Fibroblast of gingiva (primary cell): ENCODE data around the gene GASK1A.

Source experiments
- DNase-seq: peaks from one replicate; pipeline ENCODE4 v3.0.0-alpha.2; 2011; ENCODE audit warnings: low read depth

GASK1A gene

DNA sequence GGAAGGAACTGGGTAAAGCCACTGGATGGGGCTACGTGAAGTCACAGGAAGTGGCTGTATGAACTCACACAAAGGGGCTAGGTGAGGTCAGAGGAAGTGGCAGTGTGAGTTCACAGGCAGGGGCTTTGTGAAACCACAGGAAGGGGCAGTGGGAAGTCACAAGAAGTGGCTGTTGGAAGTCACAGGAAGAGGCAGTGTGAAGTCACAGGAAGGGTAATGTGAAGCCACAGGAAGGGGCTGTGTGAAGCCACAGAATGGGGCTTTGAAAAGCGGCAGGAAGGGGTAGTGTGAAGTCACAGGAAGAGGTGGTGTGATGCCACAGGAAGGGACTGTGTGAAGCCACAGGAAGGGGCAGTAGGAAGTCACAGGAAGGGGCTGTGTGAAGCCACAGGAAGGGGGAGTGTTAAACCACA lies 34.6 kb downstream of the GASK1A start:
- DNase-seq = no peak

DNA sequence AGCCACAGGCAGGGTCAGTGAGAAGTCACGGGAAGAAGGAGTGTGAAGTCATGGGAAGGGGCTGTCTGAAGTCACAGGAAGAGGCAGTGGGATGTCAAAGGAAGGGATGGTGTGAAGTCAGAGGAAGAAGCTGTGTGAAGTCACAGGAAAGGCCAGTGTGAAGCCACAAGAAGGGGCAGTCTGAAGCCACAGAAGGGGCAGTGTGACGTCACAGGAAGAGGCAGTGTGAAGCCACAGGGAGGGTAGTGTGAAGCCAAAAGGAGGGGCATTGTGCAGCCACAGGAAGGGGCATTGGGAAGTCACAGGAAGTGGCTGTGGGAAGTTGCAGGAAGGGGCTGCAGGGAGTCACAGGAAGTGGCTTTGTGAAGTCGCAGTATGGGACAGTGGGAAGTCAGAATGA lies 35.1 kb downstream of the GASK1A start:
- DNase-seq = no peak

DNA sequence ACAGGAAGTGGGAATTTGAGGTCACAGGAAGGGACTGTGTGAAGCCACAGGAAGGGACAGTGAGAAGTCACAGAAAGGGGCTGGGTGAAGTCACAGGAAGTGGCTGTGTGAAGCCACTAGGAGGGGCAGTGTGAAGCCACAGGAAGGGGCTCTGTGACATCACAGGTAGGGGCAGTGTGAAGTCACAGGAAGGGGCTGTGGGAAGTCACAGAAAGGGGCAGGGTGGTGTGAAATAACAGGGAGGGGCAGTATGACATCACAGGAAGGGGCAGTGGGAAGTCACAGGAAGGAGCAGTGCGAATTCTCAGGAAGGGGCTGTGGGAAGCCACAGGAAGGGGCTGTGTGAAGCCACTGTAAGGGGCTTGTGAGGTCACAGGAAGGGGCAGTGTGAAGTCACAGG lies 35.8 kb downstream of the GASK1A start:
- no peak for DNase-seq

DNA sequence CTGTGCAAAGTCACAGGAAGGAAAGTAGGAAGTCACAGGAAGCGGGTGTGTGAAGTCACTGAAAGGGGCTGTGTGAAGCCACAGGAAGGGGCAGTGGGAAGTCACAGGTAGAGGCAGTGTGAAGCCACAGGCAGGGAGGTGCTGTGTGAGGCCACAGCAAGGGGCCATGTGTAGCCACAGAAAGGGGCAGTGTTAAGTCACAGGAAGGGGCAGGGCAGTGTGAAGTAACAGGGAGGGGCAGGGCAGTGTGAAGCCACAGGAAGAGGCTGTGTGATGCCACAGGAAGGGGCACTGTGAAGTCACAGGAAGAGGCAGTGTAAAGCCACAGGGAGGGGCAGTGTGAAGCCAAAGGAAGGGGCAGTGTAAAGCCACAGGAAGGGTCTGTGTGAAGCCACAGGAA lies 36.5 kb downstream of the GASK1A start:
- no peak for DNase-seq

DNA sequence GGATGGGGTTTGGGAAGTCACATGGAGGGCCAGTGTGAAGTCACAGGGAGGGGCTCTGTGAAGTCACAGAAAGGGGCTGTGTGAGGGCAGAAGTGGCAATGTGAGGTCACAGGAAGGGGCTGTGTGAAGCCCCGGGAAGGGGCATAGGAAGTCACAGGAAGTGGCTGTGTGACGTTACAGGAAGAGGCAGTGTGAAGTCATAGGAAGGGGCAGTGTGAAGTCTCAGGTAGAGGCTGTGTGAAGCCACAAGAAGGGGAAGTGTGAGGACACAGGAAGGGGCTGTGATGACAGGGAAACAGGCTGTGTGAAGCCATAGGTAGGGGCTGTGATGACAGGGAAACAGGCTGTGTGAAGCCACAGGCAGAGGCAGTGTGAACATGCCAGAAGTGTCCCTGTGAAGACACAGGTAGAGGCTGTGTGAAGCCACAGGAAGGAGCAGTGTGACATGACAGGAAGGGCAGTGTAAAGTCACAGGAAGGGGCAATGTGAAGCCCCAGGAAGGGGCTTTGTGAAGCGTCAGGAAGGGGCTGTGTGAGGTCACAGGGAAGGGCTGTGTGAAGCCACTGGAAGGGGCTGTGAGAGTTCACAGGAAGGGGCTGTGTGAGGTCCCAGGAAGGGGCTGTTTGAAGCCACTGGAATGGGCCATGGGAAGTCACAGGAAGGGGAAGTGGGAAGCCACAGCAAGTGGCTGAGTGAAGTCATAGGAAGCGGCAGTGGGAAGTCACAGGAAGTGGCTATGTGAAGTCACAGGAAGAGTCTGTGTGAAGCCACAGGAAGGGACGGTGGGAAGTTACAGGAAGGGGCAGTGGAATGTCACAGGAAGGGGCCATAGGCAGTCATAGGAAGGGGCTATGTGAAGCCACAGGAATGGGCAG lies 37.1 kb downstream of the GASK1A start:
- no peak for DNase-seq

DNA sequence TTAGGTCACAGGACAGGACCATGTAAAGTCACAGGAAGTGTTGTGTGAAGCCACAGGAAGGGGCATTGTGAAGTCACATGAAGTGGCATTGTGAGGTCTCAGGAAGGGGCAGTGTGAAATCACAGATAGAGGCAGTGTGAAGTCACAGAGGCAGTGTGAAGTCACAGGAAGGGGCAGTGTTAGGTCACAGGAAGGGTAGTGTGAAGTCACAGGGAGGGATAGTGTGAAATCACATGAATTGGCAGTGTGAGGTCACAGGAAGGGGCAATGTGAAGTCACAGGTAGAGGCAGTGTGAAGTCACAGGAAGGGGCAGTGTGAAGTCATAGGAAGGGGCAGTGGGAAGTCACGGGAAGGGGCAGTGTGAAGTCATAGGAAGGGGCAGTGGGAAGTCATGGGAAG lies 37.9 kb downstream of the GASK1A start:
- no peak for DNase-seq

DNA sequence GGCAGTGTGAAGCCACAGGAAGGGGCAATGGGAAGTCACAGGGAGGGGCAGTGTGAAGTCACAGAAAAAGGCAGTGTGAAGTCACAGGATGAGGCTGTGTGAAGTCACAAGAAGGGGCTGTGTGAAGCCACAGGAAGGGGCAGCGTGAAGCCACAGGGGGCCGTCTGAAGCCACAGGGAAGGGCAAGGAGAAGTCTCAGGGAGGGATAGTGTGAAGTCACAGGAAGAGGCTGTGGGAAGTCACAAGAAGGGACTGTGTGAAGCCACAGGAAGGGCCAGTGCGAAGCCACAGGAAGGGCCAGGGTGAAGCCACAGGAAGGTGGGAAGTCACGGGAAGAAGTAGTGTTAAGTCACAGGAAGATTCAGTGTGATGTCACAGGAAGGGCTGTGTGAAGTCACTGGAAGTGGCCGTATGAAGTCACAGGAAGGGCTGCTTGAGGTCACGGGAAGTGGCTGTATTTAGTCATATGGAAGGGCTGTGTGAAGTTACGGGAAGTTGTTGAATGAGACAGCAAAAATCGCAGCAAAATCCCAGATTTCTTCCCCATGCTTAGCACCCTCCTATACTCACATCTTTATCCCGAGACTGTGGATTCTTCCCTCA lies 38.6 kb downstream of the GASK1A start:
- DNase-seq = no peak

DNA sequence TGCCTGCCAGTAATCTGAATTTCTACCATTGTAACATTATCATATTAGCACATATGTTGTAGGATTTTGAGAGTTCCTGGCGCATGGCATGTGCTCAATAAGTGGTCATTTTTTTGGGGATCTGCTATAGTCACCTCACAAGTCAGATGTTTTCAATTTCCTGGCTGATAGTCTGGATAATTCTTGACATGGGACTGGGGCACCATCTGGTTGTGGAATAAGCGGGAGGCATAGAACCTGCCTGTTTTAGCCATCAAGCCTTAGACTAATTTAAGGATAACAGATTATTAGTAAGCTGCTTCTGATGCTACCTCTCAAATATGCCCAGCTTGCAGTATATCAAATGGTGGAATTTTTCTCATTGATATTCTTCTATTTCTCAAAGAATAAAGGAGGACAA lies 39.1 kb downstream of the GASK1A start:
- no peak for DNase-seq

DNA sequence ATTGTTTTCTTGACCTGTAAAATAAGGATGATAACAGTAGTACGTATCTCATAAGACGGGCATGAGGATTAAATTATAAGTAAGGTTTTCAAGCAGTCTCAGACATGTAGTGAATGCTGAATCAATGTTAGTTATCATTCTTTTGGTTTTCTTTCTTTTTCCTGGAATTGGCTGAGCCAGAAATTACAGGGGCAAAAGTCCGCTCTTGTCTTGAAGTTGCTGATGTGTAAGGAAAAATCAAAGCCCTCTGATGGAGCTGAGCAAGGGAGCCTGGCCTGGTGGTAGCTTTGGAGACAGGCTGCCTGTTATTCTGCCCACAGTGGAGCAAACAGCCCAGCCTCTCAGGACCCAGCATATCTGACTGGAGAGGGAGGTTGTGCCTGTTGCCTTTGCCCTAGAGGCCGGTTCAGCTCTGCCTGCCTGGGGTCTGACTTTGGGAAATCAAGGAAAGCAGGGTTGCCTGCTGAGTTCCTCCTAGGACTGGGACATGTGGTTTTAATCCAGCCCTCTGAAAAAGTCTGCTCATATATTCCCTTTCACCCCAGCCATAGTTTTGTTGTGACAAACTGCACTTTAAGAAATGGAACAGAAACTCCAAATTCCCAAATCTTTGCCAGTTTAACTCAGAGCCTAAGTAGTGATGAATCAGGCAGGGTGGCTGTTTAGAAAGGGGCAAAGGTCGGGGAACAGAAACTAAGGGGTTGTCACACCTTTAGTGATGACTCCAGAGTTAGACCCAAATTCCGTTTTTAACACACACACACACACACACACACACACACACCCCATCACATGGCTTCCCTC lies 40.1 kb downstream of the GASK1A start:
- DNase-seq = peak; percentile 36

DNA sequence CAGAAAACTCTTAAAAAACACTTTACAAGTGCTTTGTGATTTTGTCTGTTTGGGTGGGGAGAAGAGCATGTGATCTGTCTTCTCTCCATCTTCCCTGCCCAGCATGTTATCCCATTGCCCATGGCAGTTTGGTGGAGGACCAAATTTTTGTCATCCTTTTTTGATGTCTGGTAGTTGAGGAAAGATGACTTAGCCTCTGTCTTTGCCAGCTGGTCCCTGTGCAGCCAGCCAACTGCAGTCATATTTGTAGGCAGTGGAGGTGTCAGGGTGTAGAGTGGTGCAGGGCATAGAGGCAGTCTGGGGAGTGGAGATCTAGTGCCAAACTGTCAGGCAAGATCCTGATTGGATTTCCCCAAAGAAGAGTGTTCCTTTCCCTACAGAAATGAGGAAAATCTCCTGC lies 40.7 kb downstream of the GASK1A start:
- DNase-seq = no peak

DNA sequence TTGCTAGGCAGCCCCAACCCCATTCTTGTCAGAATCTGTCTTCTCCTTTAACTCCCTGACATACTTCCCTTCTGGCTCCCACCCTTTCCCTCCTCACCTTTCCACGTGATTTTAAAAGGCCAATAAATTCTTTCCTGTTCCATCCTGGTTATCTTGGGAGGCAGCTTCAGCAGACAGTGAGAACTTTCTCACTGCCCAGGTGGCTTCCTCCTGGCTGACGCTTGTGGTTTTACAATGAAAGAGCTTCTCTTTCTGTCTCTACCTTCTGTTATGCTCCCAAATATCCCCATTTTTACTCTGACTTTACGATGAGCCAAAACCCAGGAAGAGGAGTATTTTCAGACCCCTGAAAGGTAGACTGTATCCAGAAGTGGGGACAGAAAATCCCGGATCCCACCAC lies 42.1 kb downstream of the GASK1A start:
- DNase-seq = no peak

DNA sequence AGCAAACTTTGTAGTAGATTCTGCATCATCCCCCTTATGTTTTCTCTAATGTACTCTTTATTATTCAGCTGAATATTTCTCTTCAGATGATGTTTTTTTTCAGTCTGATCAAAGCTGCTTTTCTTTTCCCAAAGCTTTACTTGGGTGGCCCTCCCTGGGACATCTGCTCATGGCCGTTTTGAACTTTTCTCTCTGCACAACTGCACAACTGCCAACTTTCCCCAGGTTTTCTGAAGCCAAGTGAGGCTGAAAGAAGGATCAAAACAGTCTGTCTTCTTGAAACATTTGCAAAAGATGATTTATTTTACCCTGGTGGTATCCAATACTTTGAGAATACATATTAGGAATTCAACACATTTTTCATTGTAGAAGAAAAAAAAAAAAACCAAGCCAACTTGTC lies 43.0 kb downstream of the GASK1A start:
- DNase-seq = no peak

DNA sequence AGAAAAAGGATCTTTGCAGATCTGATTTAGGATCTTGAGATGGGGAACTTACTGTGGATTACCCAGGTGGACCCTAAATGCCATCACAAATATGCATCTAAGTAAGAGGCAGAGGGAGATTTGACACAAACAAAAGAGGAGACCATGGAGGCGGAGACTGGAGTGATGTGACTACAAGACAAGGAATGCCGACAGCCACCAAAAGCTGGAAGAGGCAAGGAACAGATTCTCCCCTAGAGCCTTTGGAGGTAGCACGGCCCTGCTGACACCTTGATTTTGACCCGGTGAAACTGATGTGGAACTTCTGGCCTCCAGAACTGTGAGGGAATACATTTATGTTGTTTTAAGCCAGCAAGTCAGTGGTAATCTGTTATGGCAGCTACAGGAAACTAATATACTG lies 44.0 kb downstream of the GASK1A start:
- DNase-seq = no peak

DNA sequence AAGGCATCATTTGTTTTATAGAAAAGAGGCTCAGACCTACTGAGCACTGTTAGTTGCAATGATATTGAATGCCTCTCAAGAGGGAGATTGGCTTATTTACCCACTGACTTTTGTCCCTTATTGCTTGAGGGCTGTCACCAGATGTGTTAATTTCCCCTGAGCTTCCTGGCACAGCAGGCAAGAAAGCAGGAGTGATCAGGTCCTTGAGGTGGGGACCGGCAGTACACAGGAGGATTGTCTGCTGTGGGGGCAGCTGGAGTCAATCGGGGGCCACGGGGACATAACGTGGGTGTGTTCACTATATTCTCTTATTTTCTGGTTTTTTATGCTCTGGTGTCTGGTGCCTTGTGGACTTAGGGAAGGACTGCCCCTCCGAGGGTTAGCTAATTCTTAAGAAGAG lies 44.6 kb downstream of the GASK1A start:
- no peak for DNase-seq

DNA sequence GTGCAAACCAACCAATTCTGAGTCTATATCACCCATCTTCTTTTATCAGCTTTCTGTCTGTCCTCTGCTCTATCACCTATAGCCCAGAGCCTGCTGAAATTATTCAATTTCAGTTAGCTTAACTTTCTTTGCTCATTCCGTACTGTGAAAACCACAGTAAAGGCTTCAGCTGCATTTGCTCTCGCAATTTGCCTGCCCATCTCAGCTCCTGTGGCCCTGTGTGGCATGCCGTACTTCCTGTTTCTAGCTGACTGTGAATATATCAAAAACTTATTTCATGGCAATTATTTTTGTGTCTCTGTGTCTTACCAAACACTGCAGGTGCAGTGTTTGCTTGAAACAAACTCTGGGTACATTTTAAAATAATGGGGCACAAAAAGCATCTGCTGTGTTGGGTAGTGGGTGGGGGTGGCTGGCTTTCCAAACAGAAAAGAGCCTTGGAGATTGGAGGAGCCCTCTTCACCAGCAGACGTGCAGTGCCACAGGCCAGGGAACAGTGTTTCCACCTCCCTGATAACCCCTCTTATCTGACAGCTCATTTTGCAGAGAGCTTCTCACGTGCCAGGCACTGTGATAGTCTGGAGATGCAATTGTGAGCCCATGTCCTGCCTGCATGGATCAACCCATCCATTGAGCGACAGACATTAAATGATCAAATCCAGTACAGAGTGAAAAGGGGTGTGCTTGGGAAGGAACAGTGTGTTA lies 45.2 kb downstream of the GASK1A start:
- no peak for DNase-seq

DNA sequence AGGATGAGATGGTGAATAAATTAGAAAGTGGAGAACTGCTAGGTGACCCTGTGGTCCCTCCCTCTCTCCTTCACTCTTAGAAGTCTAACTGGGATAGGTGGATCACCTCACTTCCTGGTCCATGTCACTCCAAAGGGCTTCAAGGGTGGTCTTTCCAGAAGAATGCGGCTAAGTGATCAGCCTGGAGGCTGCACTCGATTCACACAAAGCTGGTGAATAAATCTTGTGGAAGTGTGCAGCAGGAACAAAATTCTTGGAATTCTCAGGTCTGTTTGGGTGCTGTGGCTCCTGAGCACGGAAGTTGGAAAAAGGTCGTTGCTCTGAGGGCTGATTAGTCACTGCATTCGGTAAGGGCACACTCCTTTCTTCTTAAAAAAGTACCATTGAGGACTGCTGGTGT lies 46.3 kb downstream of the GASK1A start:
- DNase-seq = no peak

DNA sequence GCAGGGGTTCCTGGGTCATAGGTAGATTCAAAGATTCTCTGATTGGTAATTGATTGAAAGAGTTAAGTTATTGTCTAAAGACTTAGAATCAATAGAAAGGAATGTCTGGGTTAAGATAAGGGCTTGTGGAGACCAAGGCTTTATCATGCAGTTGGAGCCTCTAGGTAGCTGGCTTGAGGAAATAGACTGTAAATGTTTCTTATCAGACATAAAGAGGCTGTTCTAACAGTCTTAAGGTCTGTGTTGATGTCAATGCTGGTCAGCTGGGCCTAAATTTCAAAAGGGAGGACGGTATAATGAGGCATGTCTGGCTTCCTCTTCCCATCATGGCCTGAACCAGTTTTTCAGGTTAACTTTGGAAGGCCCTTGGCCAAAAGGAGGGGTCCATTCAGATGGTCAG lies 48.9 kb downstream of the GASK1A start:
- no peak for DNase-seq

DNA sequence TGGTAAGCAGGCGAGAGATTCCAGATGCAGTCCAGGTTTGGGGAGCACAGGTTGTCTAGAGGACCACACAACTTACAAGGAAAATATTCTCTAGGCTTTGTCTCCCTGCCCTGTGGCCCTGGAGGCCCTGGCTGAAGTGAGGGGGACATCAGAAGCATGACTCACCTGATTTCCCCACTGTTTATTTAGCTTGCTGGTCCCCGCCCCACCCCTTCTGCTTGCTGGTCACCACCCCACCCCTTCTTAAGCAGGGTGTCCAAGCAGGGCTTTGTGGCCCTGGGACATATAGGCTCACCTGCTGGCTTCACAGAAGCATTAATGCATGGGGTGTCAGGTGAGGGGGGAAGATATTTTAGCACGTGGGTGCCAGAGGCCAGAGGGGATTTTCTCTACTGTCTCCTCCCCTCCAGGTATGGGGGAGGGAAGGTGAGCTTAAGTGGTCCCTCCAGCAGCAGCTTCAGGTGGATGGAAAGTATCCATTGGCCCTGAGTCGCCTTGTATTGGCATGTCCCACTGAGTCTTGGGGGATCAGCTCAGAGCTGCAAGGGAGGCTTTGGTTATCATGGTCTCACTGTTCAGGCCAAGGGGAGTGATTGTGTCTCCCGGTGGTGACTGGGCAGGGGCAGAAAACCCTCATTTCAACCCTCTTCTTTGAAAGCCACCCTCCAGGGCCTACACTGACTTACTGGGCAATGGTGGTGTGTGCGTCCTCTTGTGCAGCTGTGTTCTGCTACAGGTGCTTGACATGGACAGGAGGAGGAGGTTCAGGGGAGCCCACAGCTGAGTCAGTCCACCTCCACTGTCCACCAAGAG lies 49.8 kb downstream of the GASK1A start:
- DNase-seq = no peak

DNA sequence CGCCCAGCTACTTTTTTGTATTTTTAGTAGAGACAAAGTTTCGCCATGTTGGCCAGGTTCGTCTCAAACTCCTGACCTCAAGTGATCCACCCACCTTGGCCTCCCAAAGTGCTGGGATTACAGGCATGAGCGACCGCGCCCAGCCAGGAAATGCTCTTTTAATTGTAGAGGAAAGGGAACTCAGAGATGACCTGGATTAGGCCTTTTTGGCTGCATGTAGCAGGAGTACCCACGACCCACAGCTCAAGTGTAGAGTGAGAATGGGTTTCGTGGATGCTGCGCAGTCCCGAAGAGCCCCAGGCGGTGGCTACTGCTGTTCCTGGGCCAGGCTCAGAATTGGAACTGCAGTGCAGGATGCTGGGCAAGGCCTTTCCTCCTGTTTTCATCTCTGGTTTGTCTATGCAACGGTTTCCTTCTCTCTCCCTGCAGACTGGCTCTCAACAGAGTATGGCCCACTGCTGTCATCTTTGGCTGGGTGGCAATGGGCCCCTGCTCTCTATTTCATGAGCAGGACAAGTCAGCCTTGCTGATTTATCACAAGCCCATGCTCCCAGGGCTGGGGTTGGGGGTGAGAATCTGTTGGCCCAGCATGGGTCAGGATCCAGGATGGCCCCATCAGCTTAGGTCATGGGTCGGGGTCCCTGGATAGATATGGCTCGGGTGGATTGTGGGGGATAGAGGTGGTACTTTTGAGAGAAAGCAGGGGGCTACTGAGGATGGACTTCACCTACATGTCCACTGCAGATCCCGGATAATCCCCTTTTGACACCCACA lies 51.2 kb downstream of the GASK1A start:
- no peak for DNase-seq

DNA sequence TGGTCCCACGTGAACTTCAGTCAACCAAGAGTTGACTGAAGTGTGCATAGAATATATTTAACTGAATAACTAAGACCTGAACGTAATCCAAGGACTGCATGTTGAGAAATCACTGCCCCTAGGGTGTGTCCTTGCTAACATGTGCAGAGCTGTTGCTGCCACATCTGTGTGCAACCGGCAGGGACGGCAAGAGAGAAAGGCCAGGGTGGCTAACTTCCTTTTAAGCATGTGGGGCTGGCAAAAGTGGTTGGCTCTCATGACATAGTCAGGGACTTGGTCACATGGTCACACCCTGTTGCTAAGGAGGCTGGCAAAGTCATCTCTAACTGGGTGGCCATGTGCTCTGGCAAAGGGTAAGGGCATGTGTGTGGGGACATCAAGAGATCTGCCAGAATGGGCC lies 52.4 kb downstream of the GASK1A start:
- DNase-seq = peak; percentile 56
